Breast epithelium (tissue), 3 donors: Measurements from ENCODE around the gene KRTAP25-1.

Experiments used
- POLR2A ChIP-seq: fragments of 450-650 bp; IDR thresholded peaks from one replicate; pipeline ENCODE4 v1.6.1; 2016; ENCODE audit warnings: antibody characterized with exemption, mild to moderate bottlenecking, moderate library complexity
- TF ChIP-seq, protein P1 (sequence below), 3 donors: fragments of 450-650 bp; IDR thresholded peaks; one replicate each; pipeline ENCODE4 v1.5.1; 2016 to 2017; ENCODE audit warnings: antibody characterized with exemption in 3 of 3, mild to moderate bottlenecking in 3 of 3, moderate library complexity in 3 of 3

DNA sequence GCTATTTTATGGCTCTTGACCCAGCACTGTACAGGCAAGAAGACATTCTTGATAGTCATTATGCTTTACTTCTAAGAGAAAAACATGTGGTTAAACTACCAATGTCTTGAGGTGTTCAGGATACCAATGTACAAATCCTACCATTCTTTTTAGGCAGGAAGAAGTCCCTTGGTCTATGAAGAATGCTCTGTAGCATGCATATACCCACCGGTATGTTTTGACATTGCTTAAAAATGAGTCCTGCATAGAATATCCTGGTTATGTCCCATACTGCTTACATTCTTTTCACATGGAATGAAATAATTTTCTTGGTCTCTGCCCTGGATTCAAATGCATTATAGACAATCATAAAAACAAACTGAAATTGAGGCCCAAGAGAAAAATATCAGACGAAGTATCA is 43.4 kb upstream of the KRTAP25-1 start:
- TF ChIP-seq, protein P1, sequence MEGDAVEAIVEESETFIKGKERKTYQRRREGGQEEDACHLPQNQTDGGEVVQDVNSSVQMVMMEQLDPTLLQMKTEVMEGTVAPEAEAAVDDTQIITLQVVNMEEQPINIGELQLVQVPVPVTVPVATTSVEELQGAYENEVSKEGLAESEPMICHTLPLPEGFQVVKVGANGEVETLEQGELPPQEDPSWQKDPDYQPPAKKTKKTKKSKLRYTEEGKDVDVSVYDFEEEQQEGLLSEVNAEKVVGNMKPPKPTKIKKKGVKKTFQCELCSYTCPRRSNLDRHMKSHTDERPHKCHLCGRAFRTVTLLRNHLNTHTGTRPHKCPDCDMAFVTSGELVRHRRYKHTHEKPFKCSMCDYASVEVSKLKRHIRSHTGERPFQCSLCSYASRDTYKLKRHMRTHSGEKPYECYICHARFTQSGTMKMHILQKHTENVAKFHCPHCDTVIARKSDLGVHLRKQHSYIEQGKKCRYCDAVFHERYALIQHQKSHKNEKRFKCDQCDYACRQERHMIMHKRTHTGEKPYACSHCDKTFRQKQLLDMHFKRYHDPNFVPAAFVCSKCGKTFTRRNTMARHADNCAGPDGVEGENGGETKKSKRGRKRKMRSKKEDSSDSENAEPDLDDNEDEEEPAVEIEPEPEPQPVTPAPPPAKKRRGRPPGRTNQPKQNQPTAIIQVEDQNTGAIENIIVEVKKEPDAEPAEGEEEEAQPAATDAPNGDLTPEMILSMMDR (IDR thresholded peaks at IDR 0.05) = no peak
- TF ChIP-seq POLR2A = no peak
